Measurements from ENCODE around the gene CCDC6.

GRCh38 chr10:59880971-59881510, 25.3 kb downstream of the CCDC6 start:
- no peak for TF ChIP-seq EZH2 (IDR thresholded peaks at IDR 0.05; ENCODE audit: insufficient read depth, poor library complexity, severe bottlenecking)
- no peak for TF ChIP-seq EZH2phosphoT487 (IDR thresholded peaks at IDR 0.05; ENCODE audit: insufficient read depth, low read depth)

Measured in GM23248 (cell line).